KG1 (cell line): ENCODE results near the gene NUDT21.
"Not testable (repeated sequence)": the region's sequence is repeated elsewhere in the genome, so short reads cannot be mapped to it uniquely, and the experiment has no call there.

Experiments
- DNase-seq: peaks from one replicate; lab custom pipeline; 2025; lab: John Stamatoyannopoulos, UW

NUDT21 gene

DNA sequence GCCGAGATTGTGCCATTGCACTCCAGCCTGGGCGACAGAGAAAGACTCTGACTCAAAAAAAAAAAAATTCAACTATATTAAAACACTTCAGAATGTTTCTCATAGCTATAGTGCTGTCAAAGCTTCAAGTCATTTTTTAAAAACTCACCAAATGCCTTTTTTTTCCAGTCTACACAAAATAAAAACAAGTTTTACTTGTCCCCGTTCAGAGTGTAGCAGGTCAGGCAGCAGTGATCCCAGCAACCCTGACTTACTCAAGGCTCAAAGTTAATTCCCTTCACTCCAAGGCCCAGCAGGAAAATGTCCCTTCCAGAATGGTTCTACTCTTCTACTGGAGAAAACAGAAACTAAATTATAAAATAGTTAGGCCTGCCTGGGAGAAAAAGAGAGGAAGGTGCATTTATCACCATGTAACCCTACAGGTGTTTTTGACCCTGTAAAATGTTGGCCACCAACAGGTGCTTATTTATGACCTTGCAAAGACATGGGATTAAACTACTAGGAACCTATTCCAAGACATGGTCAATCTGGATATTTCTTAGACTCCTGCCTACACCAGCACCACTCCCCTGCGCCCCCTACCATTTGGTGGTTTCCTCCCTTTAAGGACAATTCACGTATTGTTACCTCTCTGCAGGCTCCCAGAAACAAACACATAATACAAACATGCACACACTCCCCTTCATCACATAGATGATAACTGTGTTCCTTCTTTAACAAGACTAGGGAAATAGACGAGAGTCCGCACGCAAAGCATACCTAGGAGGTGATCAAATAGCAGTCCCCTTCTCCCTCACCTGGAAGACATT is 31.2 kb downstream of the NUDT21 start:
- DNase-seq = no peak

GRCh38 chr16:56417138-56417537 is 34.0 kb downstream of the NUDT21 start:
- no peak for DNase-seq

GRCh38 chr16:56415875-56416274 is 35.3 kb downstream of the NUDT21 start:
- no peak for DNase-seq

GRCh38 chr16:56414366-56414765 is 36.8 kb downstream of the NUDT21 start:
- no peak for DNase-seq

DNA sequence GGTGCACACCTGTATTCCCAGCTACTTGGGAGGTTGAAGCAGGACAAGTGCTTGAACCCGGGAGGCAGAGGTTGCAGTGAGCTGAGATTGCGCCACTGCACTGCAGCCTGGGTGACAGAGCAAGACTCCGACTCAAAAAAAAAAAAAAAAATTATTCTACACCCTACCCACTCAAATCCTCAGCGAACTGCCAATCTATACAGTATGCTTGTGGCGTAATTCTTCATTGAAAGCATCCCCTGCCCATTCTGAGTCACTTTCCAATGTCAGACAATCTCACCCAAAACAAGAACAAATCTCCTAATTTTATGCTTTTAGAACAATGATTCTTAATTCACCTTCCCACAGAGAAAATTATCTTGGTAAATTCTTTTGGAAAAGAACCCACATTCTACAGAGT is 37.8 kb downstream of the NUDT21 start:
- no peak for DNase-seq

- DNase-seq = no peak
Observed at GRCh38 chr16:56411624-56412023, 39.5 kb downstream of the NUDT21 start.

- no peak for DNase-seq
Observed at GRCh38 chr16:56411123-56411522, 40.0 kb downstream of the NUDT21 start.

DNA sequence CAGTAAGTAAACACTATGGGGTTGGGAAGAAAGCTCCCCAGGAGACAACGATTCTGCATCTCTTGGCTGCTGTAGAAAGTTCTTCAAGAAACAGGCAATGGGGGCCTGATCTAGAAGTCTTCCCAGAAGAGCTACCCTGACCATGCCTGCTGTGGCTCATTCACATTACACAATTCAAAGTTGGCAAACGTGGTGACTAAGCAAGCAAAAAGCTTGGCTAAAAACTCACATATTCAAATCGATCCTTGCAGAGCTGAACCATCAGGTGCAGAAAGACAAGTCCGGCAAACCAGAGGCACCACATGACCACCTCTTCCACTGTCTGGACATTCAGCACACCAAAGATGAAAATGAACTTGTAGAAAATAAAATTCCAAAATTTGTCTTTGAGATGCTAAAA is 41.9 kb downstream of the NUDT21 start:
- DNase-seq = no peak

- DNase-seq = no peak
Observed at GRCh38 chr16:56408379-56409098, 42.6 kb downstream of the NUDT21 start.

- no peak for DNase-seq
Observed at GRCh38 chr16:56405977-56406672, 45.0 kb downstream of the NUDT21 start.

DNA sequence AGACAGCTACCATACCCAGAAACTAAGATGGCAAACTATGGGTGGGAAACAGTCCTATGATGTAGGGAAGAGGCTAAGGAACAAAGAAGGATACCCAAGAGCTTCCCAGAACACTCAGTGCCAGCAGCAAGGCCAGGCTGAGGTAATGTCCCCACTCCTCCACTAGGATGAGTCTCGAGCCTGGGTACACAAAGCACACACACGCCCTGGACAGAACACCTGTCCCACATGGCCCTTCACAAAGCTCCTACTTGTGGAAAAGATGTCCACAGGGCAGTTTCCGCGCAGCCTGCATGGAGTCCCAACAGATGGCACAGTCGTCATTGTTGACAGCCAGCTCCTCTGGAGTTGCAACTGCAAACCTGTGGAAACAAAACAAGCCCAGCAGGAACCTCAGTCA is 49.6 kb downstream of the NUDT21 start:
- no peak for DNase-seq

DNA sequence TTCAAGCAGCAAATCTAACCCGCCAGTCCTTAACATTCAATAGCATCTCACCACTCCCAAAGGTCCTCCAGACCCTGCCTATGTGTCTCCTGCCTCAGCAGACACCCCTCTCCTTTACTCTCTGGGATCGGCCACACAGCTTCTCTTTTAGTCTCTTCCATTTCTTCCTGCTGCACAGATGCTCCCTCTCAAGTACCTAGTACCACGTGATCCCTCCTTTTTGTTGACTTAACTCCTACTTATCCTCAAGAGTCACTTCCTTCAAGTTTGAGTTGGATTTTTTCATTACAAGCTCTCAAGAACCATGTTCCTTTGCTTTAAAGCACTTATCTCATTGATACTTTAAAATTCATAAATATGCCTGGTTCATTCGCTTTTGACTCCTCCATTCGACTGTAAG is 50.7 kb downstream of the NUDT21 start:
- no peak for DNase-seq

GRCh38 chr16:56399486-56399885 is 51.6 kb downstream of the NUDT21 start:
- no peak for DNase-seq

DNA sequence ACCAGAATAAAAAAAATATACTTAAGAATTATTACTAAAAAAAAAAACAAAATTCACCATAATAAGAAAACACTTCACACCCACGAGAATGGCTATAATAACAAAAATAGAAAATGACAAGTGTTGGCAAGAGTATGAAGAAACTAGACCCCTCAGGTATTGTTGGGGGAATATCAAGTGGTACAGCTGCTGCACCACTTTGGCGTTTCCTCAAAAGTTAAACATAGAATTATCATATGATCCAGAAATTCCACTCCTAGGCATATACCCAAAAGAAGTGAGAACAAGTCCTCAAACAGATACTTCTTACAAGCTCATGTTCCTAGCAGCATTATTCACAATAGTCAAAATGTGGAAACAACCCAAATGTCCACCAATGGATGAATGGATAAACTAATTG is 52.1 kb downstream of the NUDT21 start:
- no peak for DNase-seq

- DNase-seq = not testable (repeated sequence)
Observed at GRCh38 chr16:56396724-56397123, 54.4 kb downstream of the NUDT21 start.

DNA sequence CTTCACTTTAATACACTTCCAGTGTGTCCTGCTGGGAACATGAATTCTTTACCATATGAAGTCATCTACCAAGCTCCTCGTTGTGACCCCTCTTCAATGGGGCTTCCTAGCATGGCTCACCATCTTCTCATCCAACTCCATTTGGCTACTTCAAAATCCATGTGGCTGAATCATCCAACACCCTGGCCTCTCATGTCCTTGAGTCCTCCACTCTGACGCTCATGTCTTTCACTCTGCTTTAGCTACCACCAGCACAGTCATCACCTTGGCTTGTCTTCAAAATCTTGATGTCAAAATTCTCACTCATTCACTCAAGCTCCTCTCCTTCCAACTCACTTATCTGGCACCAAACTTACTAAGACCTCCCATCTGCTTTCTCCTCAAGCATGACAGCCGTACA is 61.6 kb downstream of the NUDT21 start:
- DNase-seq = no peak

- DNase-seq = no peak
Observed at GRCh38 chr16:56388209-56388608, 62.9 kb downstream of the NUDT21 start.

DNA sequence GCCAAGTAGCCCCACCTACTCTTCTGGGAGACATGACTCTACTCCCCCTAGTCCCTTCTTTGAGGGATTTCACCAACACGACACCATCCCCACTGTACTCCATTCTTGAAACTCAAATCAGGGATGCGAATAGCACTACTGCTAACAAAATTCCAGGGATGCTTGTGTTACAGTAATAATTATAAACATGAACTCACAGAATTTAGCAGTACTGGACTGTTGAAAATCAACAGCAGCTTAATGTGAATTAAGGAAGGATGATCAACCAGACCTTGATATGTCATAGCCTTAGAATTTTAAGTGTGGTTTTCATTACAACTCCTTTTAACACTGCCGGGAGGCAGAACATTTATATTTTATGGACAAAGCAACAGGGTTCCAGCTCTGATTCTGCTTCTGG is 63.7 kb downstream of the NUDT21 start:
- no peak for DNase-seq

GRCh38 chr16:56384074-56384721 is 66.9 kb downstream of the NUDT21 start:
- no peak for DNase-seq

GRCh38 chr16:56382901-56383355 is 68.2 kb downstream of the NUDT21 start:
- DNase-seq = no peak

GRCh38 chr16:56382459-56382858 is 68.7 kb downstream of the NUDT21 start:
- no peak for DNase-seq

DNA sequence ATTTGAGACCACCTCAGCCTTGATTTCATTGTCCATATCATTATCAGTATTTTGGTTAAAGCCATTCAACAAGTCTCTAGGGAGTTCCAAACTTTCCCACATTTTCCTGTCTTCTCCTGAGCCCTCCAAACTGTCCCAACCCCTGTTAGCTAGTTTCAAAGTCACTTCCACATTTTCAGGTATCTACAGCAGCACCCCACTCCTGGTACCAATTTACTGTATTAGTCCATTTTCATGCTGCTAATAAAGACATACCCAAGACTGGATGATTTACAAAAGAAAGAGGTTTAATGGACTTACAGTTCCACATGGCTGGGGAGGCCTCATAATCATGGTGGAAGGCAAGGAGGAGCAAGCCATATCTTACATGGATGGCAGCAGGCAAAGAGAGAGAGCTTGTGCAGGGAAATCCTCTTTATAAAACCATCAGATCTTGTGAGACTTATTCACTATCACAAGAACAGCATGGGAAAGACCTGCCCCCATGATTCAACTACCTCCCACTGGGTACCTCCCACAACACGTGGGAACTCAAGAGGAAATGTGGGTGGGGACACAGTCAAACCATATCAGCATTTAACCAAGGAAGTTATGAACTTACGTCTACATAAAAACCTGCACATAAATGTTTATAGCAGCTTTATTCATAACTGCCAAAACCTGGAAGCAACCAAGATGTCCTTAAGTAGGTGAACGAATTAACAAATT is 70.2 kb downstream of the NUDT21 start:
- DNase-seq = not testable (repeated sequence)
